ENCODE data around the gene MEF2D. TPM values are rescaled to one million over a fixed set of nuclear protein-coding genes. Genes with fewer than 3 reads are reported as not detected.

The MEF2D gene
- total and polyA plus RNA-seq, 8 donors = 23.8 to 52.8 (median 31.3) TPM

- ATAC-seq (no peak), DNase-seq (no peak)
- H3K9me3 ChIP-seq = no peaks in the 10 kb centered on the region
- H3K36me3 ChIP-seq = no peaks in the 10 kb centered on the region
- peaks cover 79 to 99% of the 10 kb centered on the region in 2 donors for H3K27me3 ChIP-seq
- H3K4me1 ChIP-seq = peaks cover 5 to 7% of the 10 kb centered on the region in 2 donors
- intact Hi-C loops (cut with DNase I) = no loop called here
- H3K4me3 ChIP-seq = no peak overlapping the region
- no peak overlapping the region for H3K27ac ChIP-seq
- no peak for TF ChIP-seq CTCF (IDR thresholded peaks at IDR 0.05)
These were observed 69.7 kb downstream of the MEF2D start for GRCh38 chr1:156430866-156431265.

GRCh38 chr1:156430303-156430702 lies 70.3 kb downstream of the MEF2D start:
- no peaks in the 10 kb centered on the region for H3K9me3 ChIP-seq
- TF ChIP-seq CTCF (IDR thresholded peaks at IDR 0.05) = no peak
- H3K4me3 ChIP-seq = no peak overlapping the region
- no peak overlapping the region for H3K27ac ChIP-seq
- ATAC-seq (no peak), DNase-seq (no peak)
- H3K4me1 ChIP-seq = peaks cover under 1 to 1% of the 10 kb centered on the region in 2 donors
- intact Hi-C loops (cut with DNase I) = no loop called here
- peaks cover 74 to 99% of the 10 kb centered on the region in 2 donors for H3K27me3 ChIP-seq
- H3K36me3 ChIP-seq = no peaks in the 10 kb centered on the region

GRCh38 chr1:156429313-156430060 lies 71.1 kb downstream of the MEF2D start:
- intact Hi-C loops (cut with DNase I) = no loop called here

GRCh38 chr1:156428746-156429288 lies 71.8 kb downstream of the MEF2D start:
- H3K36me3 ChIP-seq = no peaks in the 10 kb centered on the region
- no peaks in the 10 kb centered on the region for H3K9me3 ChIP-seq
- no peak for DNase-seq
- intact Hi-C loops (cut with DNase I) = no loop called here
- ATAC-seq = no peak
- H3K27ac ChIP-seq = no peak overlapping the region
- no peak overlapping the region for H3K4me3 ChIP-seq
- H3K4me1 ChIP-seq = no peaks in the 10 kb centered on the region
- peaks cover 65 to 99% of the 10 kb centered on the region in 2 donors for H3K27me3 ChIP-seq
- no peak for TF ChIP-seq CTCF (IDR thresholded peaks at IDR 0.05)

More at GRCh38 chr1:156429313-156430060, 71.1 kb downstream of the MEF2D start:
- no peak for DNase-seq
- Histone ChIP-seq H3K4me3 (no peak overlapping the region), H3K36me3 (no peaks in the 10 kb centered on the region), H3K27me3 (peaks cover 65 to 99% of the 10 kb centered on the region in 2 donors), H3K27ac (no peak overlapping the region), H3K9me3 (no peaks in the 10 kb centered on the region), H3K4me1 (no peaks in the 10 kb centered on the region)
- no peak for TF ChIP-seq CTCF (IDR thresholded peaks at IDR 0.05)
- no peak for ATAC-seq

- ATAC-seq = no peak
- Histone ChIP-seq H3K27me3 (peaks cover 66 to 99% of the 10 kb centered on the region in 2 donors), H3K9me3 (no peaks in the 10 kb centered on the region)
These were observed 72.6 kb downstream of the MEF2D start for GRCh38 chr1:156427957-156428356.

More at GRCh38 chr1:156427957-156428356, 72.6 kb downstream of the MEF2D start:
- Histone ChIP-seq H3K36me3 (no peaks in the 10 kb centered on the region), H3K4me1 (no peaks in the 10 kb centered on the region), H3K27ac (no peak overlapping the region), H3K4me3 (no peak overlapping the region)
- intact Hi-C loops (cut with DNase I) = no loop called here
- DNase-seq = no peak
- TF ChIP-seq CTCF (IDR thresholded peaks at IDR 0.05) = no peak
